ENCODE data around the gene HNF1A. TPM values are rescaled to one million over a fixed set of nuclear protein-coding genes. Genes with fewer than 3 reads are reported as not detected.

HNF1A gene
- total and polyA plus RNA-seq, 2 donors (not counting 1 experiment from before 2014, with no cell fraction given) = not detected

GRCh38 chr12:120932058-120932457 is 46.3 kb upstream of the HNF1A start:
- Histone ChIP-seq H3K9ac (ENCODE audit: low read length) (no peak overlapping the region), H3K27me3 (replicated peaks in 1 of 4; ENCODE audit: control extremely low read depth in 1 of 4, control insufficient read depth in 3 of 4, insufficient read depth in 4 of 4, low read length in 3 of 4) (peaks cover 0 to 3% (median under 1%) of the 10 kb centered on the region in 4 experiments), H3K4me2 (replicated peaks; ENCODE audit: low read depth, low read length, poor library complexity, severe bottlenecking) (no peak overlapping the region), H3K9me3 (ENCODE audit: control extremely low read depth in 1 of 3, control insufficient read depth in 2 of 3, insufficient read depth in 1 of 3, low read length in 2 of 3) (no peaks in the 10 kb centered on the region), H3K27ac (ENCODE audit: low read length in 2 of 2) (no peak overlapping the region), H3K4me3 (ENCODE audit: control extremely low read depth in 1 of 5, extremely low read depth in 1 of 5, insufficient read depth in 1 of 5, low read depth in 2 of 5, low read length in 4 of 5) (no peak overlapping the region), H3K4me1 (ENCODE audit: control insufficient read depth in 2 of 2, insufficient read depth in 2 of 2, low read length in 2 of 2) (no peaks in the 10 kb centered on the region), H4K20me1 (ENCODE audit: control insufficient read depth, insufficient read depth, low read length, poor library complexity, severe bottlenecking) (no peaks in the 10 kb centered on the region), H2AFZ (ENCODE audit: insufficient read depth, low read depth, low read length, poor library complexity, severe bottlenecking) (no peak overlapping the region), H3K79me2 (ENCODE audit: control insufficient read depth, insufficient read depth, low read length) (no peaks in the 10 kb centered on the region), H3K36me3 (replicated peaks in 1 of 2; ENCODE audit: control extremely low read depth in 1 of 2, control insufficient read depth in 1 of 2, extremely low read depth in 1 of 2, insufficient read depth in 2 of 2, low read length in 1 of 2) (no peaks in the 10 kb centered on the region)
- no peak for TF ChIP-seq CTCF (IDR thresholded peaks at IDR 0.05)
- no peak for TF ChIP-seq EZH2 (IDR thresholded peaks at IDR 0.05; ENCODE audit: borderline replicate concordance, insufficient read depth, low read depth, low read length, poor library complexity, severe bottlenecking)
- Mint-ChIP-seq H3K4me1 (no peaks in the 10 kb centered on the region), H3K27ac (no peak overlapping the region), H3K27me3 (peaks cover 3% of the 10 kb centered on the region), H3K4me3 (no peak overlapping the region), H3K9me3 (ENCODE audit: insufficient read depth) (no peaks in the 10 kb centered on the region)
- ATAC-seq (ENCODE audit: low read depth) = no peak
- 87% methylated on average over 7 of the region's 7 CpGs for WGBS (ENCODE audit: insufficient coverage)
- intact Hi-C loops (cut with micrococcal nuclease) = no loop called here
- POLR2A ChIA-PET = interaction anchor here (0.5 kb wide), 1 partner anchor 283 kb away, joined by 3 read pairs; no protein-coding TSS in a partner anchor
- CTCF ChIA-PET = no interaction called here
- no peak for DNase-seq

- Histone ChIP-seq H3K27ac (ENCODE audit: low read length in 2 of 2) (no peak overlapping the region), H3K9ac (ENCODE audit: low read length) (no peak overlapping the region), H3K27me3 (replicated peaks in 1 of 4; ENCODE audit: control extremely low read depth in 1 of 4, control insufficient read depth in 3 of 4, insufficient read depth in 4 of 4, low read length in 3 of 4) (peaks cover 0 to 3% (median 1%) of the 10 kb centered on the region in 4 experiments), H3K36me3 (replicated peaks in 1 of 2; ENCODE audit: control extremely low read depth in 1 of 2, control insufficient read depth in 1 of 2, extremely low read depth in 1 of 2, insufficient read depth in 2 of 2, low read length in 1 of 2) (no peaks in the 10 kb centered on the region), H3K4me3 (ENCODE audit: control extremely low read depth in 1 of 5, extremely low read depth in 1 of 5, insufficient read depth in 1 of 5, low read depth in 2 of 5, low read length in 4 of 5) (no peak overlapping the region), H3K4me2 (replicated peaks; ENCODE audit: low read depth, low read length, poor library complexity, severe bottlenecking) (no peak overlapping the region), H3K79me2 (ENCODE audit: control insufficient read depth, insufficient read depth, low read length) (no peaks in the 10 kb centered on the region), H3K4me1 (ENCODE audit: control insufficient read depth in 2 of 2, insufficient read depth in 2 of 2, low read length in 2 of 2) (no peaks in the 10 kb centered on the region), H2AFZ (ENCODE audit: insufficient read depth, low read depth, low read length, poor library complexity, severe bottlenecking) (no peak overlapping the region), H4K20me1 (ENCODE audit: control insufficient read depth, insufficient read depth, low read length, poor library complexity, severe bottlenecking) (no peaks in the 10 kb centered on the region), H3K9me3 (ENCODE audit: control extremely low read depth in 1 of 3, control insufficient read depth in 2 of 3, insufficient read depth in 1 of 3, low read length in 2 of 3) (no peaks in the 10 kb centered on the region)
- intact Hi-C loops (cut with micrococcal nuclease) = no loop called here
- ChIA-PET POLR2A (interaction anchor here (0.5 to 0.7 kb wide), 2 partner anchors 11 to 210 kb away, joined by 3 to 6 read pairs; no protein-coding TSS in a partner anchor), CTCF (no interaction called here)
- ATAC-seq (ENCODE audit: low read depth) (no peak), DNase-seq (no peak)
- Mint-ChIP-seq H3K27ac (no peak overlapping the region), H3K27me3 (peaks cover 8% of the 10 kb centered on the region), H3K9me3 (ENCODE audit: insufficient read depth) (no peaks in the 10 kb centered on the region), H3K4me3 (no peak overlapping the region), H3K4me1 (no peaks in the 10 kb centered on the region)
- TF ChIP-seq EZH2 (IDR thresholded peaks at IDR 0.05; ENCODE audit: borderline replicate concordance, insufficient read depth, low read depth, low read length, poor library complexity, severe bottlenecking) (no peak), CTCF (IDR thresholded peaks at IDR 0.05) (no peak)
- WGBS (ENCODE audit: insufficient coverage) = 92% methylated on average over 8 of the region's 9 CpGs
Measured at GRCh38 chr12:120932956-120933526, 45.3 kb upstream of the HNF1A start.
